GM19452 (cell line): ENCODE results near the gene SLC35A5.

ENCODE experiments used
- ATAC-seq: cut with Tn5 transposase; IDR thresholded peaks from one replicate; pipeline ENCODE4 v1.9.1; 2021; ENCODE audit not compliant: unreplicated experiment

The SLC35A5 gene

DNA sequence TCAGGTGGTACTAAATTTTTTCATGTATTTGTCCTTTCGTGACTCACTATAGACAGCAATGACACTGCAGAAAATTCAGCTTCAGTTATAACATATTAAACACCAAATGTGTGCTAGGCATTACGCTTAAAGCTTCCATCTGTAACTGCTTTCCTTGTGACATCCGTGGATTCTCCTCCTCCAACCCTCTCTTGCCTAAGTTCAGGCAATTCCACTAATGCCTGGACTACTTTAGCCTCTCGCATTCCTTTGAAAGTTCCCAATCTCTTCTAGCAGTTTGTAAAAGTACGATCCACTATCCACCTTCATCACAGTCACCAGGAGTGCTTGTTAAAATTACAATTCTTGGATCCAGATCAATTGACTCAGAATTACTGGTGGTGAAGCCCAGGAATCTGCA, 61.4 kb downstream of the SLC35A5 start:
- ATAC-seq: no peak

DNA sequence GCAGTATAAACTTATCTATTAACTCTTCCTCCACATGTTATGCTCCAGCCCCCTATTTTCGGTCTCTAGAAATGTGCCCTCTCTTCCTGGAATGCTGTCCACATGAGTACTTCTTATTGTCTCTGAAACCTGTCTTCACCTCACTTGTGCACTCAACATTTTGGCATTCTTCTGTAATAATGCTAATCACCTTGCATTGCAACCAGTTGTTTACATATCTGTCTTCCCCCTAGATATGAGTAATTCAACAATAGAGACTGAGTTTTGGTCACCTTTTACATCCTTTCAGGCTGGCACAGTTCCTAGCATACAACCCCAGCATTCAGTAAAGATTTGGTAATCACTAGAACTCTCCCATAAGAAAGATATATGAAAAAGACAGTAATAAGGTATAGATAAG, 61.9 kb downstream of the SLC35A5 start:
- ATAC-seq: no peak

DNA sequence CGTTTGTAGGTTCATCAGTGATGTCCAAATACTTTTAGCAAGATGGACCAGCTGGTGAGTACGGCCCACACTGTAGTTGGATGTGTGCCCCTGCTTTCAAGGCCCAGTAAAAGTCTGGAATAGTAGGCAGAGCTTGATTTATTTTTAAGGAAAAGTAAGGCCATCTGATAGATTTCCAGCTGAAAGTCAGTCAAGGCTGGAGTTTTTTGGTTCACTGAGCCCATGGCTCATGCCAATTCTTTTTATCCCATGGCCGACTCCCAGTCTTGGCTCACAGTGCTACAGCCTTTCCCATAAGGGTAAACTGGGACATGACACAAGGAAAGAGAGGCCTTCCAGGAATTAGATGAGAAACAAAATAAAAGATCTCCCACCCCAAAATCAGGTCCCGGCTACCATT, 65.6 kb downstream of the SLC35A5 start:
- ATAC-seq: no peak

DNA sequence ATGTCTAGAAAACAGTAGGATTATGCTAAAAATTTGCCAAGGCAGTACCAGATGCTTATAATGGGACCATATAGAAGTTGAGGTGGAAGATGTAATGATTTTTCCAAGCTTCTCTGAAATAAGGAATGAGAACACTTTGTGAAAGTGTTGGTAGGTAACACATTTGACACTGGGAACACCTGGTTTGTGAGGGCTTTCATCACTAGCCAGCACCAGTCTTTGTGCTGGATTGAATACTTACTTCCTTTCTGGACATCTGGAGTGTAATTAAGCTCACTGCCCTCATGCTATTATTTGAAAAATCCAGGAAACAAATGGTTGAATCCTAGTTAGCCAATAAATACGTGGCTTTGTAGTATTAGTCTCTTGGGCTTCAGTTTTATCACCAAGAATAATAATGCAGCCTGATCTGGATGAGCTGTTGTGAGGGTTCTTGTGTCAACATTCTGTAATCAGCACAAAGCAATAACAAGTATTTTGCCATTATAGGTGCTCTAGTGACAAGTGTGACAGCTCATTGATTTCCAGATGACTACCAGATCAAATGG, 66.1 kb downstream of the SLC35A5 start:
- no peak for ATAC-seq

DNA sequence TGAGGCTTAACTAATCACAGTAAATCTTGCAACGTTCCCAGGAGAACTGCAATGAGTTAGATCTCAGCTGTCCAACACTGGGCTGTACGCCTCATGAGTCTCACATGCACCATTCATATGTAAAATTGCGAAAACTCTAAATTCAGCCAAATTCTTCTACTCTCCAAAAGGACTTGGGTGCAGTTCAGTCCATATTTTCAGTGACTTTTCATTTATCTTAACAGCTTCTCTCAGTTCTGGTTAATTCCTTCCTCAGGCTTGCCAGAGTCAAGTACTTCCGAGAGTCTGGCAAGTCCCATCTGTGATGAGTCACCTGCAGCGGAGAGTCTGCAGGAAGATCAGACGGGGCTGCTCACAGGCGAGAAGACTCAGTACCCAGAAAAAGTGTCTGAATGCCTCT, 67.6 kb downstream of the SLC35A5 start:
- ATAC-seq: no peak

DNA sequence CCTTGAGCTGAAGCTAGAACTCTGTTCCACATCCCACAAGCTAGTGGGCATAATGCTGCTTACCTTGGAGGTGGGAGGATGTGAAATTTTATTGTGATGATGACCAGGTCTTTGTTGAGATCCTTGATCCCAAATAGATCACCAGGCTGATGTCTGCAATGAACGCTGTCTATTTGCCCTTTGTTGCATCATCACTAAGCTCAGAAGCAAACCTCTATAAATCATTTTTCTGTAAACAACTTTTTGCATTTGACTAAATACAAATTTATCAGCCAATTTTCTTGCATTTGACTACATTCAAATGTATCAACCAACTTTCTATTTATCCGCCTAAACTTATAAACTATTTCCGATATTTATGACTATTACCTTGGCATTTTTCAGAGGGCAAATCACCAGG, 69.4 kb downstream of the SLC35A5 start:
- ATAC-seq: no peak

DNA sequence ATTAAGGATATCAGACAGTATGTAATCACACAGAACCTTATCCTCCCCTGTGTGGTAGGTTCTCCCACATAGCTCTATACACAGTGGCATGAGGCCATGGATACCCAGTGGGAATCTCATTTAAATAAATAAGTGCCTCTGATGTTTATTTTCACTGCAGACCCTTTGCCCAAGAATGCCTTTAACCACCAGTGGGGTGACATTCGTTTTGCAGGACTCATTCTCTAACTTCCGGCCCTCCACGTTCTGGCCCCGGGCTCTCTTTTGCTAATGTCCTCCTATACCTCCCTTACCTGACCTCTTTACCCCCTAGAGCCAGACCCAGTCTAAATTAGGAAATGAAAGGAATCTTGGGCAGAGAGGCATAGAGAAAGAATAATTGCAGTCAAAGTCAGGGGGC, 70.8 kb downstream of the SLC35A5 start:
- ATAC-seq: no peak

DNA sequence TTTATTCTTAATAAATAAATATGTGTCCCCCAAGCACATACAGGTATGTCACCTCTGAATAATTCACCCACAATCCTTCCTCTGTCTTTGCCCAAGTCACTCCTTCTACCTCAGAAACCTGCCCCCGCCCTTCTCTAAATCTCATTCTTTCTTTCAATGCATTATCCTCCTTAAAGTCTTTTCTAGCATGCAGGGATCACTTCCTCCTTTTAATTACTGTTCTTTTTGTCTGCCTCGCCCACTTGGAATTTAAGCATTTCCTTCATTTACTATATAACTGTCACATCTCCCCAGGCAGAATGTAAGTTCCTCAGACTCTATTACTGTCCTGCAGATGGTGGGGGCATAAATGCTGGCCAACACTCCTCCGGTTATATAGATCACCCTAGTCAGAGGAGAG, 71.3 kb downstream of the SLC35A5 start:
- ATAC-seq: no peak

DNA sequence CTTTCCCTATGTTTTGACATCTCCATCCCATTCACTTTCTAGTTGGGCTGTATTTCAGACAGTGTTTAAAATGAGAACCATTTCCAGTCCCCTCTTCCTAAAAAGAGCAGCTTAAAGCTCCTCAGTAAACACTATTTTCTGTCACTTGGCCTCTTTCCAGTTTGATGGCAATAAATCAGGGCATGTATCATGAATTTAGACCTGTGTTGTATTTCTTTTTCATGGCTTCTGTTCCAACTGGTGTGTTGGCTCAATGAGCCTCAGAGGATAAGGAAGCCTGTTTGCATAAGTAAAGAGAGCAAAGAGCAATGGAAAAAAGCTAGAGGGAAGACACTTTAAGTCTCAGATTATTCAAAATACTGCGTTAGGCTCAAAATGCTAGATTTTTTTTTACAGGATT, 71.9 kb downstream of the SLC35A5 start:
- no peak for ATAC-seq

DNA sequence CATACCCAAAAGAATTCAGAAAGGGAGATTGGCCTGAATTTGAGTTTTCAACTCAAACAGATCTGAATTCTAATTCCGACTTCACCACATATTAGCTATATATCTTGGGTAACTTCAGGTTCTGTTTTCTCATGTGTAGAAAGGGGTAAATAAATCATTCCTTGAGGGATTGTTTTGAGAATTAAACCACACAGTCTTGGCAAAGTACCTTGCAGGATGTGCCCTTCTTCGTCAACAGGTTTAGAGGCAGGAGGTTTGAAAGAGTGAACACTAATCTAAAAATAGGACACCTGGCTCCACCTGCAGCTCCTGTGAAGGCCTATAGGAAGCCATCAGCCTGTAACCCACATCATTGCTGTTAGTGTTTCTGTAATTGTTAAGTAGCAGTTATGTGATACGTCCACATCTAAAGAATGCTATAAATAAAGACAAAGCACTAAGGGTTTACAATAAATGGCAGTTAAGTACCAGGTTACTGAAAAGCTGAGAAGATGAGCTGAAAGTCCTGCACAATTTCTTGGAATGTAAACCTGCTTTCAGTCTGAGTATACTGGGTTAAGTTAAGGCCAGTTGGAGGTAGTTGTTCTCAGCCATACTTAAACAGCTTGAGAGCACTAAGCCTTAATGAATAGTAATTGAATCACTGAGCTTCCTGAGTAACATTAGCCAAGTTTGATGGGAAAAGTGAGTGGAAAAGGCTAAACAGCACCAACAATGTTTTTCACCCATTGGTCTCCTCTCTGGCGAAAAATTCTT, 73.1 kb downstream of the SLC35A5 start:
- no peak for ATAC-seq
